DMS153 treated with DMSO at 0.1 percent for 48 hours (cell line): Measurements from ENCODE around the gene KLC1.
"Not testable (repeated sequence)": the region's sequence is repeated elsewhere in the genome, so short reads cannot be mapped to it uniquely, and the experiment has no call there.

Experiments used
- DNase-seq: peaks from one replicate; lab custom pipeline; 2025; ENCODE audit not compliant: unreplicated experiment; lab: John Stamatoyannopoulos, UW

KLC1 gene

DNA sequence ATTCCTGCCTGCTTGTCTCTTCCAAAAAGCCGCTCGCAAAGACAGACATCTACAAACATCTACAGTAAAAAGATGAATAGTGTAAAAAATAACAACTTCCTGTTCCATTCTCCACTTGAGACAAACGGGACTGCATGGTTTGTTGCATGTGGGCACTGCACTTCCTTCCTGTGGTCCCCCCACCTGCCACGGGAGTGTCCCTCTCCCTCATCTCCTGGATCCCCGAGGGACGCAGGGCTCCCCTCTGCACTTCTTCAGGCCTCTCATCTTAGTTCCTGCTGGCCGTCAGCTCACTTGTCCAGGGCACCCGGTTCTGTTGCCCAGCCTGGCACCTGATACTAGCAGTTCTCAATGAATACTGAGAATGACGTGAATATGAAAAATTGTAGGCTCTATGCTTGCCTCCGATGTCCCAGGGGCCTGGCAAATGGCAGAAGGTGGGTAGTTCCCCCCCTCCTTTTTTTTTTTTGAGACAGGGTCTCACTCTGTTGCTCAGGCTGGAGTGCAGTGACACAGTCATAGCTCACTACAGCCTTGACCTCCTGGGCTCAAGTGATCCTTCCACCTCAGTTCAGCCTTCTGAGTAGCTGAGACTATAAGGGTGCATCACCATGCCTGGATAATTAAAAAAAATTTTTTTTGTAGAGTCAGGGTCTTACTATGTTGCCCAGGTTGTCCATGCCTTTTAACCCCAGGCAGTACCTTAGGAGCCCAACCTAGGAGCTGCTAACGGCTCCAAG is 3.5 kb upstream of the KLC1 start:
- DNase-seq = no peak

DNA sequence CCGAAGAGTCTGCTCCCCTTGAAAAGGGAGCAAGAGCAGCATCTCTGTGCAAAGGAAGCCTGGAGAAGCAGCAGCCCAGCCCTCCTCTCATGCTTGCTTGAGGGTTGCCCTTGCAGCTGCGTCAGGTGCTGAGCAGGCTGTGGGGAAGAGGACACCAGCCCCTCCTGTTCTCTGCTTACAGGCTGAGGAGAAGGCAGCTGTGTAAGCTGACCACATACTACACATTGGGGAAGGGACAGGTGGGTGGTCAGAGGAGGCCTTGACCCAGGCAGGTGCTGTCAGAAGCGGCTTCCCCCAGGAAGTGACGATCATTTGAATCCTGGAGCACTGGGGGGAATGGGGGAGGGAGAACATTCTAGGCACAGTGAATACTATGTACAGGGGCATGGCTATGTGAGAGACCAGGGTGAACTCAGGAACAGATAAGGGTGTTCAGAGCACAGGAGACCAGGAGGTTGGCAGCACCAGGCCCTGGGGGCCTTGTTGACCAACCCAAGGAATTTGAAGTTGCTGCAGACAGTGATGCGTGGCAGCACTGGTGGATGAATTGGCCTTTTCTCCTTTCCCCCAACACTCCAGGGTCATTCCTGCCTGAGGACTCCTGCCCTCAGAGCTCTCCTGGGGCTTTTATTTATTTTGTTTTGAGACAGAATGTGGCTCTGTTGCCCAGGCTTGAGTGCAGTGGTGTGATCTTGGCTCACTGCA is 2.7 kb upstream of the KLC1 start:
- no peak for DNase-seq

DNA sequence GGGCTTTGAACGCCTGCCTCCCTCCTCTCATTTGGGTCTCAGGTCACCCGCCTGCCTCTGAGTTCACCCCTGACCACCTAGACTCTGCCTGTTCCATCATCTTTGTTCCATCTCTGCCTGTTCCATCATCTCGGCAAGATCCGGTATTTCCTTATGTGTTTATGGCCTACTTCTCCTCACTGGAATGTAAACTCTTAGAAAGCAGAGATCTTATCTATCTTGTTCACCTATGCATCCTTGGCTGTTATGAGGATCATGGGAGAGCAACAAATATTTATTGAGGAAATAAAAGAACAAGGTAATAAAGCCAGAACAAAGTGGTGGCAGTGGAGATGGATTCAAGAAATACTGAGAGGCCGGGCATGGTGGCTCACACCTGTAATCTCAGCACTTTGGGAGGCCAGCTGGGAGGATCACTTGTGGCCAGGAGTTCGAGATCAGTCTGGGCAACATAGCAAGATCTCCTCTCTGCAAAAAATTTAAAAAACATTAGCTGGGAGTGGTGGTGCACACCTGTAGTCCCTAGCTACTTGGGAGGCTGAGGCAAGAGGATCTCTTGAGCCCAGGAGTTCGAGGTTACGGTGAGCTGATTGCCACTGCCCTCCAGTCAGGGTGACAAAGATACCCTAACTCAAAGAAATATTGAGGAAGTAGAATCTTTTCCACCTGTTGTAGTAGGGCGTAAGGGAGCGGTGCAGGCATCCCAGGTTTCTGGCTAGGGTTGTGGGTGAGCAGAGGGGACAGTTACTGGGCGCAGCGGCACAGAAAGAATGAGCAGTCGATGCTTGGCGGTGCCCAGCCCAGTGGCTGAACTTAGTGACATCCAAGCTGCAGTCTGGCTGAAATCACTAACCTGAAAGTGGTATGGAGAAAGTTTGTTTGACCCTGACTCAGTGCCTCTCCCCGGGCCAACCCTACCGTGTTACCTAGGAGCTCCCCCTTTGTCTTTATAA is 1.7 kb upstream of the KLC1 start:
- no peak for DNase-seq

DNA sequence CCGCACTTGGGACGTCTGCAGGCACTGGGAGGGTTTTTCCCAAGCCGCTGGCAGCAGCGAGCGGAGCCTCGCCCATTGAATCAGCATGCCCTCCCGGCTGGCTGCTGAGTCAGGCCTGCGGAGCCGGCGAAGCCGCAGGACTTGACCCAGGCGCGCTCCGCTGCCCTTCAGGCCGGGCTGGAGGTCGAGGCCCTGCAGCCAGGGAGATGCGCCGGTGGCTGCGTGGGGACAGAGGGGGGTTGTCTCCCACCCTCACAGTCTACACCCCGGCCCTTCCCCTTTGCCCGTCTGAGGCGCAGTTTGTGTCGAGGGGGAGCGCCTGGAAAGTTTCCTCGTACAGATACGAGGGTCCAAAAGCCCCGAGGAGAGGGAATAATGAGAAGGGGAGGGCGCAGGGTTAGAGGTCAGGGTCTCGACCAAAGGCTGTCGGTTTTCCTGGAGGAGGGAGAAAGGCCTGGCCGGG is 759 bp upstream of the KLC1 start:
- no peak for DNase-seq

DNA sequence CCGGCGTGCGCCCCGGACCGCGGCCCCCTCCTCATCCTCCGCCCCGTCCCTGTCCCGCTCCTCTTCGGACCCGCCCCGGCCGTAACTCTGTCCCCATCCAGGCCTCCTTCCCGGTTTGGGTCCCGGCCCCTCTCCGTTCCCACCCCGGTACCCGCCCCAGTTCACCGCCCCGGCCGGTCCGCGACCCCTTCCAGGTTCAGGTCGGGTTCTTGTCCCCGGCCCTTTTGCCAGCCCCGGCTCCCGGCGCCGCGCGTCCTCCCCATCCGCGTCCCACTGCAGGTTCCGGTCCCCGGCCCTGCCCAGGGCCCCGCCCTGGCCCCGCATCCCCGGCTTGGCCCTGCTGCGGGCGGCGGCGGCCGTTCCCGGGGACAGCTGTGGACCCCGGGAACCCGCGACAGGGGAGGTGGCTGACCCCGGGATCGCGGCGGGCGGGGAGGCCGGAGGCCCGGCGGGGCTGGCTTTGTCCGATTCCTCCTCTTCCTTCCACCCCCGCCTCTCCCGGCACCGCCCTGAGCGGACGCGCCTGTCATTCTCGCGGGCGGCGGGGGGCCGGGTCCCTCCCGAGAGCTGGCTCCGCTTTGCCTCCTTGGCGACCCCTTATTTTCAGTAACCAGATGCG is 601 bp downstream of the KLC1 start:
- no peak for DNase-seq

DNA sequence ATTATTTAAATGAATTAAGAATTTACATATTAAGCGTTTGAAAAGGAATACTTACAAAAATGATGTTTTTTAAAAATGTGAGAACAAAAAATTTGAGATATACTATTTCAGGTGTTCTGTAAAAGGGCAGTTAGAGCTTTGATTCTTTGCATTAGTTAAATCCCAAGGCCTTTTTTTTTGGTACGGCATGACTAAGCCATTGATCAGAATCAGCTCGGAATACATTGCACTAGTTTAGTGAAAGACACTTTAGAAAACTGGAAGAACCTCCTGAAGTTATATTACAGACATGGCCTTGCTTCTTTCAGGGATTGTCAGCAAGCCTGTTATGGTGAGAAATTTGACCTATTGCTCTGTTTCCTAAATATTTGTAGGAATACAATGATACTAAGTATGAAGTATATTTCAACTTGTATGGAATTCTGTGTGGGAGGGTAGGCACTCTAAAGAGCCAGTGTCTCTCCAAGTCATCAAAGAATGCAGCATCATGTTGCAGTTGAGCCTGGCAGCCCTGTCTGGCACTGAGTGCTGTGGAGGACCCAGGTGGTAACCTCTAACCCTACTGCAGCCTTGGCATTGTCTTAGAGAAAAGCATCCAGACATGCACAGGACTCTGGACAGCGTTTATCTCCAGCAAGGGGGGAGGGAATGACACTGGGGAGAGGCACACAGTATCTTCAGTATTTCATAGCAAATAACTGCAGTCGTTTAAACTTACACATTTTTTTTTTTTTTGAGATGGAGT is 1.5 kb downstream of the KLC1 start:
- no peak for DNase-seq

DNA sequence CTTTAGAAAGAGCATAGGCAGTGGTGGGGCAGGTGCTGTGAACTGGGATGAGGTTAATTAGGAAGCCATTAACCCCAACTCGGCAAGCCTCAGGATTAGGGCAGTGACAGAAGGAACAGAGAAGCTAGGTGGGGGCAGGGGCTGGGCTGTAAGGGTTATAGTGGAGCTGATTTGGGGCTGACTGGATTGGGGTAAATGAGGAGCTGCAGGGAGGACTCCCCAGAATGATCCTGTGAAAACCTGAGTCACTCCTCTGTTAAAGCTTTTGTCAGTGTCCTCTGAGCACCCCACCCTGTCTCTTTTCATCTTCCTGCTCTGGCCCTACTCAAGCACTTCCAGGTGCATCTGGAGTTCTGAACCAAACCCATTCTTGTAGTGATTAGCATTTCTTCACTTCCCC is 4.4 kb downstream of the KLC1 start:
- DNase-seq = no peak

DNA sequence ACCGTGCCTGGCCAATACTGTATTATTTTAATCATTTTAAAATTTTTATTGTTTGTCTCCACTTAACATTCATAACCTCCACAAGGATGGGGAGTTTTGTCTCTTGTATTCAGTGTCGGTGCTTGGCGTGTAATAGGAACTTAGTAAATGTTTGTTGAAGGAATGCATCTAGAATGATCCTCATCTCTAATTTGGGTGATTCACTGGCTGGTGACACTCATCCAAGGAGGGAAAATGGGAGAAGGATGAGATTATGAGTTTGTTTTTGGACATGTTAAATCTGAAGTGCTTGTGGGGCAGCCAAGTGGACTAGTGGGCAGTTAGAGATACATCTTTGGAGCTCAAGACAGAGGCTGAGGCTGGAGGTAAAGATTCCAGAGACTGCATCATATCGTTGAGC is 5.1 kb downstream of the KLC1 start:
- no peak for DNase-seq

DNA sequence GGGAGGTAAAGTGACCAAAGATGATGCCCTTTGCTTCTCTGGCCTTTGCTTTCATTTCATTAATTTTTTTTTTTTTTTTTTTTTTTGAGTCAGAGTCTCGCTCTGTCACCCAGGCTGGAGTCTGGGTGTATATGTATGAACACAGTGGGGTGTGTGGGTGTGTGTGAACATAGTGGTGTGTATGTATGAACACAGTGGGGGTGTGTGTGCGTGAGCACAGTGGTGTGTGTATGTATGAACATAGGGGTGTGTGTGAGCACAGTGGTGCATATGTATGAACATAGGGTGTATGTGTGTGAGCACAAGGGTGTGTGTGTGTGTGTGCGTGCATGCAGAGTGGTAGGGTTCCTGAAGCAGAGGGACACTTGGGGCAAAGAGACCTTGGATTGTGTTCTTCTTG is 9.6 kb downstream of the KLC1 start:
- no peak for DNase-seq

DNA sequence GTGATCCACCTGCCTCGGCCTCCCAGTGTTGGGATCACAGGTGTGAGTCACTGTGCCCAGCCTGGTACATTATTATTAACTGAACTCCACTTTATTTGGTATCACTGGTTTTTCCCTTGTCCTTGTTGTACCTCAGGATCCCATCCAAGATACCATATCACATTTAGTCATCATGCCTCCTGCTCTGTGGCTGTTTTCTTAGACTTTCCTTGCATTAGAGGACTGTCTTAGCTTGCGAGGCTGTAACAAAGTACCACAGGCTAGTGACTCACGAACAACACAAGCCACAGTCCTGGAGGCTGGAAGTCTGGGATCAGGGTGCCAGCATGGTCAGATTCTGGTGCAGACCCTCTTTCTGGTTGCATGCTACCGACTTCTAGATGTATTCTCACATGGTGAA is 12.2 kb downstream of the KLC1 start:
- no peak for DNase-seq

DNA sequence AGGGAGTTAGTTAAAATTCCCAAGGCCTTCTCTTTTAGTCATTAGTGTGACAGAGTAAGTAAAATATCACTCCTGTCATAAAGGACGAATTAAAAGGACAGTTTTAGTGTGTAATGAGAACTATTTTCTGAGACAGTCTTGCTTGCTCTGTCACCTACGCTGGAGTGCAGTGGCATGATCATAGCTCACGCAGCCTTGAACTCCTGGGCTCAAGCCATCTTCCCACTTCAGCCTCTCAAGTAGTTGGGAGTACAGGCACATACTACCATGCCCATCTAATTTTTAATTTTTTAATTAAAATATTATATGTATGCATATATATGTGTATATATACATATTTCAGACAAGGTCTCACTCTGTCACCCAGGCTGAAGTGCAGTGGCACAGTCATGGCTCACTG is 17.2 kb downstream of the KLC1 start:
- no peak for DNase-seq

DNA sequence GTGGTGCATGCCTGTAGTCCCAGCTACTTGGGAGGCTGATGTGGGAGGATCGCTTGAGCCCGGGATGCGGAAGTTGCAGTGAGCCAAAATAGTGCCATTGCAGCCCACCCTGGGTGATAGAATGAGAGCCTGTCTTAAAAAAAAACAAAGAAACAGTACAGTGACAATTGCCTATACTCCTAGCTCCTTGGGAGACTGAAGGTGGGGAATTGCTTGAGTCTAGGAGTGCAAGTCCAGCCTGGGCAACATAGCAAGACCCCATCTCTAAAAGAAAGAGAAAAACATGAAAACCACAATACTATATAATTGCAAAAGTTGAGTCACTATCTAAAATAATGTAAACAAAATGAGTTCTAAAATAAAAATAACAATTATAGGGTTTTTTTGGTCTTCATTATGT is 20.0 kb downstream of the KLC1 start:
- DNase-seq = no peak

DNA sequence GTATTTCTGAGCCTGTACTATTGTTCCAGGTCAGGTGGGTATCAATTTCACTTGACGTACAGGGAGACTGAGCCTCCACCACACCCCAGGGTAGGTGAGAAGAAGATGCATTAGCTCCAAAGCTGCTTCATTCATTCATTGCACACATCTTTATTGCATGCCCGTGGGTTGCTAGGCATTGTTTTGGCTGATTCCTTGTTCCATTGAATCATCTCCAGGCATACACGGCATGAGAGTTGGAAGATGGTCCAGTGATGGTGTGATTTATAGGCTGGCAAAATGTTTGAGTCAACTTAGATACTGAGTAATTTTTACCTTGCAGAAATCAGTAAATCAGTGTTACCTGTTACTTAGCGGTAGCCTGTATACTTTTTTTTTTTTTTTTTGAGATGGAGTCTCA is 21.2 kb downstream of the KLC1 start:
- DNase-seq = no peak

DNA sequence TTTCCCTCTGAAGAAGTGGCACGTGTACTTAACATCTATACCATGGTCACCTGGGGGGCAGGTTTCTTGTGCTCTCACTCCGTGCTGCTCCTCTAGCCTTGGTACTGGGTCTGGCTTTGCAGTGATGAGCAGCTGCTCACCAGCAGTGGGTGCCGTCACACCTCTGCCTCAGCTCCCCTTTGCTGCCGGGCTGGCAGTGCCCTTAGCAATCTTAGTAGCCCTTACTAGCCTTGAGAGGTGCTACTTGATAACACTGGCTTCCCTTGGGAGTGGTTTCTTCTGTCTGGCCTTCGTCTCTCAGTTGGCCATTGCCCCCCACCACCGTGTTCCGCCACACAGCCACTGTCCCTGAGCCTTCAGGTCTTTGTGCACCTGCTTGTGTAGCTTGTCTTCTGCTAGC is 22.6 kb downstream of the KLC1 start:
- DNase-seq = no peak

DNA sequence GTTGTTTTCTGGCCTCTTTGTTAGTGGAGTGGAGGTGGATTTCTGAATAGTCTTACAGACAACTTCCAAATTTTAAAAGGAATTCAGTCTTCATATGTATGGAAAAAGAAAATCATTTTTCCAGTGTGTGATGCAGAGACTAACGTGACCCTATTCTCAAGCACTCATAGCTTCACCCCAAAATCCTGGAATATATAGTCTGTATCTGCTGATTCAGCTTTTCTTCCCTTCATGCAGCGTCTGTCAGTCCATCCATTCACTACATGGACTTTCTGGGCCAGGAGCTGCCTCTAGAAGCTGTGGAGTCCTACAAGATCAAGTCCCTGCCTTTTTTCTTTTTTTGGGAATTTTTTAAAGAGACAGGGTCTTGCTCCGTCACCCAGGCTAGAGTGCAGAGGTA is 23.8 kb downstream of the KLC1 start:
- no peak for DNase-seq

DNA sequence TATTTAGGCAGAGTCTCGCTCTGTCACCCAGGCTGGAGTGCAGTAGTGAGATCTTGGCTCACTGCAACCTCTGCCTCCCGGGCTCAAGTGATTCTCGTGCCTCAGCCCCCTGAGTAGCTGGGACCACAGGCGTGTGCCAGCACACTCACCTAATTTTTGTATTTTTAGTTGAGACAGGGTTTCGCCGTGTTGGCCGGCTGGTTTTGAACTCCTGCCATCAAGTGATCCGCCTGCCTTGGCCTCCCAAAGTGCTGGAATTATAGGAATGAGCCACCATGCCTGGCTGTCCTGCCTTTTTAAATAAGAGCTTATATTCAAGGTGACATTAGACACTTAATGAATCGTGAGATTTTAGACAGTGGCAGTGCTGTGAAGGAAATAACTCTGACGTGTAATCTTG is 24.3 kb downstream of the KLC1 start:
- not testable (repeated sequence) for DNase-seq

DNA sequence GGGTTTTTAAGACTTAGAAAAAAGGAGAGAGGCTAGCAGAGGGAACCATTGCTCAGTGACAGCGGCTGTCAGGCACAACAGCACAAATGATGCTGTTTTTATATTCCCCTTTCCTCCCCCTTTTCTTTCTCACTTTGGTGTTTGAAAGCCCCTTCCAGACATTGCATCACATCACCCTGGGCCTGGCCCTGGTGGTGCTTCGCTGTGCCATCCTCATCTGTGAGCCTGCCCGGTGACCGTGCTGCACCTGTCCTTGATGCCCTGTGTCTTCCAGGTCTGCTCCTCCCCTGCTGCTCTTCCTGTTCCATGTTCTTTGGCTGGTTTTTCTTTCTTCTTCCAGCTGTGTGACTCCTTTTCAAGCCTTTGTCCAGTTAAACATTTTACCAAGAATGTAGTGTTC is 24.8 kb downstream of the KLC1 start:
- DNase-seq = no peak

DNA sequence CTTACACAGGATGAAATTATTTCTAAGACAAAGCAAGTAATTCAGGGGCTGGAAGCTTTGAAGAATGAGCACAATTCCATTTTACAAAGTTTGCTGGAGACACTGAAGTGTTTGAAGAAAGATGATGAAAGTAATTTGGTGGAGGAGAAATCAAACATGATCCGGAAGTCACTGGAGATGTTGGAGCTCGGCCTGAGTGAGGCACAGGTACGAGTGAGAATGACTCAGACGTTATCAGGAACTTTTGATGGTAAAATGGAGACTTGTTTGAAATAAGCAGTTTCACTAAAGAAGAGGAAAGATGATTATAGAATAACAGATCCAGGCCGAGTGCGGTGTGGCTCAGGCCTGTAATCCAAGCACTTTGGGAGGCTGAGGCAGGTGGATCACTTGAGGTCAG is 25.6 kb downstream of the KLC1 start:
- no peak for DNase-seq

DNA sequence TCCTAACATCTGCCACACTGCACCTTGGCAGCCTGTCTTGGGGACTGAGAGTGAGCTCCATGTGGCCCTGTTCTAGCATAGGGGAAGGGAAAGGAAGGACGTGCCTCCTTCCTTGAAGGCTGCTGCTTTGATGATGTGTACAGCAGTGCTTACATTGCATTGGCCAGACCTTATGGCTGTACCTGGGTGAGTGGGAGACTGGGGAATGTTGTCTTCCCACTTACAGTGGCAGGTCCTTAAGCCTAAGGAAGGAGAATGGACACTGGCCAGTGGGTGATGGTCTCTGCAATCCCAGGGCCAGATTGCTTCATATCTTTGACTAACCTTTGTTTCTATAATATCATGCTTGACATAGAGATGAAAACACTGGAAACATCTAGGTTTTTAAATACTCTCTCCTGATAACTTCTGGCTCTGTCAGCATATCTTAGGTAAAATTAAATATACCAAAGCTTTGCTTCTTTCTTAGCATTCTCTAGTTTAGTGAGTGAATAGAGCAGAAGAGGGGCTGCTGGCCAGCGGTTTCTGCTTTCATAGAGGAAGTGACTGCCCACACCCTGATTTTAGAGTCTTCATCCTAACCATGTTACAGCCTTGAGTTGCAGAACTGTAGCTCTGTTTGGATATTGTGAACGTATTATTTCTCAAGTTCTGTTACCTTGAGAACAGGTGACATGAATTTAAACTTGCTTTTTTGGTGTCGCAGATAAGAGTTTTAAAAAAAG is 27.2 kb downstream of the KLC1 start:
- DNase-seq = no peak

DNA sequence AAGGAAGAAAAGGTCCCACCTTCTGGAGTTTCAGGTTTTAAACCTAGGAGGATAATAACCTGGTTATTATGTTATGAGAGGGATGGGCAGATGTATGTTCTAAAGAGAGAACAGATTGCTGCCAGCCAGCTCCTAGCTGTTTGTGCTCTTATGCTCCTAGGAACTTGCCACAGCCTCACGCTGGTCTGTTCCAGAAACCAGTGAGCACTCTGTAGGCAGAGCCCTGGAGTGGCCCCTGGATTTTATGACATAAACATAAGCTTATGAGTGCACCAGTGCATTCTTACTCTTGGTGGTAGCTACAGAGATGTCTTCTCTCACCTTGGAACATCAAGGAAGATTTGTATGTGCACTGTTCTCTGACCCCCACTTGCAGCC is 27.7 kb downstream of the KLC1 start:
- DNase-seq = no peak
